H1 (cell line): Measurements from ENCODE around the gene RARA. TPM values are rescaled to one million over a fixed set of nuclear protein-coding genes. Genes with fewer than 3 reads are reported as not detected.

Experiments
- CTCF ChIA-PET: fragments of 300-600 bp; sonication (Branson Sonifier 250); formaldehyde crosslinking; loops from one replicate; lab custom pipeline; 2021; ENCODE audit not compliant: partially characterized antibody; lab: Charles Lee
- POLR2A ChIA-PET: fragments of 300-600 bp; sonication (Branson Sonifier 250); formaldehyde crosslinking; loops from one replicate; lab custom pipeline; 2021; ENCODE audit warnings: inconsistent platforms; ENCODE audit not compliant: partially characterized antibody; lab: Charles Lee
- DNase-seq, 2 experiments: peaks; one replicate each; pipeline versions ENCODE4 v3.0.0 to v3.0.0-alpha.2; 2010 to 2022; ENCODE audit warnings: low spot score in 2 of 2, low read depth in 1 of 2, mixed read lengths in 1 of 2
- FAIRE-seq: peaks from 2 replicates; lab custom pipeline; 2011; peaks lifted over from hg19 to GRCh38; lab: Jason Lieb, UNC
- H2AFZ ChIP-seq: 2 replicates; pipeline ENCODE4 v1.8.1; 2012; ENCODE audit warnings: low read length, inconsistent platforms
- H2AK5ac ChIP-seq: 2 replicates; pipeline ENCODE4 v1.6.1; 2013; ENCODE audit warnings: low read depth, low read length
- H2BK120ac ChIP-seq: replicated peaks from 2 replicates; pipeline ENCODE3; 2013; ENCODE audit warnings: low read depth, low read length, inconsistent platforms
- H2BK12ac ChIP-seq: 2 replicates; pipeline ENCODE4 v1.6.1; 2013; ENCODE audit warnings: low read depth, low read length
- H2BK15ac ChIP-seq: 2 replicates; pipeline ENCODE4 v1.6.1; 2013; ENCODE audit warnings: low read length
- H2BK20ac ChIP-seq: 2 replicates; pipeline ENCODE4 v1.6.1; 2013; ENCODE audit warnings: low read length
- H2BK5ac ChIP-seq: 2 replicates; pipeline ENCODE4 v1.6.1; 2013; ENCODE audit warnings: low read depth, low read length
- H3K14ac ChIP-seq: 2 replicates; pipeline ENCODE4 v1.6.1; 2013; ENCODE audit warnings: inconsistent platforms; ENCODE audit not compliant: insufficient read length
- H3K18ac ChIP-seq: 2 replicates; pipeline ENCODE4 v1.6.1; 2013; ENCODE audit warnings: low read length; ENCODE audit errors: extremely low read depth
- H3K23ac ChIP-seq: 2 replicates; pipeline ENCODE4 v1.6.1; 2013; ENCODE audit warnings: inconsistent platforms; ENCODE audit not compliant: insufficient read length
- H3K23me2 ChIP-seq: 2 replicates; pipeline ENCODE4 v1.6.1; 2013; ENCODE audit warnings: low read depth, low read length
- H3K27ac ChIP-seq: 2 replicates; pipeline ENCODE4 v1.6.1; 2011; ENCODE audit warnings: low read depth, low read length, inconsistent platforms
- H3K27me3 ChIP-seq, 4 experiments: replicated peaks in 1 of 4; 1 replicate in 1 of 4; 2 replicates in 3 of 4; pipeline versions ENCODE4 v1.6.1 to v1.8.1; 2011 to 2013; ENCODE audit warnings: low read length in 3 of 4, mild to moderate bottlenecking in 3 of 4, inconsistent platforms in 2 of 4, mixed read lengths in 2 of 4, moderate library complexity in 1 of 4; ENCODE audit not compliant: control insufficient read depth in 3 of 4, insufficient read depth in 3 of 4; ENCODE audit errors: extremely low read depth in 1 of 4
- H3K36me3 ChIP-seq, 4 experiments: 2 replicates each; pipeline versions ENCODE4 v1.6.1 to v1.8.1; 2011 to 2013; ENCODE audit warnings: mild to moderate bottlenecking in 4 of 4, low read length in 3 of 4, moderate library complexity in 2 of 4, control low read depth in 1 of 4, inconsistent platforms in 1 of 4; ENCODE audit not compliant: insufficient read depth in 4 of 4, control insufficient read depth in 2 of 4
- H3K4ac ChIP-seq: replicated peaks from 2 replicates; pipeline ENCODE3; 2013; ENCODE audit warnings: low read length, low read depth, mixed read lengths, inconsistent platforms; ENCODE audit not compliant: insufficient read length
- H3K4me1 ChIP-seq, 4 experiments: replicated peaks in 1 of 4; 1 replicate in 1 of 4; 2 replicates in 3 of 4; pipeline versions ENCODE4 v1.6.1 to v1.8.1; 2011 to 2013; ENCODE audit warnings: low read length in 3 of 4, inconsistent platforms in 2 of 4, mixed read lengths in 1 of 4; ENCODE audit not compliant: insufficient read depth in 4 of 4, control insufficient read depth in 3 of 4
- H3K4me2 ChIP-seq, 2 experiments: 2 replicates each; pipeline versions ENCODE4 v1.6.1 to v1.8.1; 2011 to 2013; ENCODE audit warnings: low read depth in 2 of 2, low read length in 2 of 2, control low read depth in 1 of 2, inconsistent platforms in 1 of 2, mild to moderate bottlenecking in 1 of 2; ENCODE audit not compliant: insufficient read depth in 1 of 2
- H3K4me3 ChIP-seq, 4 experiments: fragments of 200-600, 300-600 bp in 1 of 4; sonication (generic), shearing (Covaris generic), sonication (Bioruptor Twin) in 1 of 4; 2 replicates each; pipeline versions ENCODE4 v1.5.1 to v1.8.1; 2011 to 2016; ENCODE audit warnings: low read length in 4 of 4, low read depth in 3 of 4, control low read depth in 2 of 4, inconsistent platforms in 2 of 4, mild to moderate bottlenecking in 2 of 4, mixed read lengths in 1 of 4, moderate library complexity in 1 of 4; ENCODE audit not compliant: insufficient read depth in 2 of 4; ENCODE audit errors: extremely low read depth in 1 of 4
- H3K56ac ChIP-seq: replicated peaks from 2 replicates; pipeline ENCODE3; 2013; ENCODE audit warnings: low read depth, mild to moderate bottlenecking, mixed read lengths, low read length, inconsistent platforms; ENCODE audit not compliant: insufficient read length
- H3K79me1 ChIP-seq: 2 replicates; pipeline ENCODE4 v1.6.1; 2013; ENCODE audit warnings: low read depth, low read length, control low read depth
- H3K79me2 ChIP-seq, 2 experiments: 2 replicates each; pipeline versions ENCODE4 v1.6.1 to v1.8.1; 2012 to 2013; ENCODE audit warnings: low read length in 2 of 2, mild to moderate bottlenecking in 2 of 2, inconsistent platforms in 1 of 2; ENCODE audit not compliant: insufficient read depth in 2 of 2, control insufficient read depth in 1 of 2
- H3K9ac ChIP-seq, 4 experiments: replicated peaks in 1 of 4; 1 replicate in 1 of 4; 2 replicates in 3 of 4; pipeline versions ENCODE4 v1.6.1 to v1.8.1; 2011 to 2013; ENCODE audit warnings: low read depth in 3 of 4, low read length in 3 of 4, control low read depth in 2 of 4, mild to moderate bottlenecking in 2 of 4, moderate library complexity in 2 of 4, inconsistent platforms in 1 of 4; ENCODE audit errors: extremely low read depth in 1 of 4
- H3K9me3 ChIP-seq, 2 experiments: 2 replicates each; pipeline versions ENCODE4 v1.6.1 to v1.8.1; 2012 to 2013; ENCODE audit warnings: mild to moderate bottlenecking in 2 of 2, moderate library complexity in 2 of 2, control low read depth in 1 of 2, inconsistent platforms in 1 of 2, low read depth in 1 of 2, low read length in 1 of 2, mixed read lengths in 1 of 2; ENCODE audit not compliant: insufficient read depth in 2 of 2
- H4K20me1 ChIP-seq, 2 experiments: replicated peaks in 1 of 2; 2 replicates each; pipeline versions ENCODE3 to v1.8.1; 2011 to 2013; ENCODE audit warnings: inconsistent platforms in 2 of 2, low read length in 2 of 2, mild to moderate bottlenecking in 1 of 2; ENCODE audit not compliant: insufficient read depth in 2 of 2, control insufficient read depth in 1 of 2
- H4K5ac ChIP-seq: 2 replicates; pipeline ENCODE4 v1.6.1; 2013; ENCODE audit warnings: low read length, low read depth, mixed read lengths, inconsistent platforms; ENCODE audit not compliant: insufficient read length
- H4K8ac ChIP-seq: 2 replicates; pipeline ENCODE4 v1.8.0; 2013; ENCODE audit warnings: mild to moderate bottlenecking, moderate library complexity, low read length, inconsistent platforms; ENCODE audit not compliant: insufficient read depth; ENCODE audit errors: extremely low read depth
- H4K91ac ChIP-seq: replicated peaks from 2 replicates; pipeline ENCODE3; 2013; ENCODE audit warnings: low read length, mixed read lengths, inconsistent platforms; ENCODE audit not compliant: insufficient read length
- GTF2F1 ChIP-seq: IDR thresholded peaks from 2 replicates; pipeline ENCODE4 v1.6.1; 2012; ENCODE audit warnings: low read depth, low read length, improper control_type of control experiment, borderline replicate concordance
- JUN ChIP-seq: IDR thresholded peaks from 2 replicates; pipeline ENCODE4 v1.6.1; 2011; ENCODE audit warnings: low read depth, mild to moderate bottlenecking, improper control_type of control experiment, low read length
- KDM1A ChIP-seq: fragments of 200-600, 300-600 bp; sonication (generic); IDR thresholded peaks from 2 replicates; pipeline ENCODE4 v1.7.1; 2016; ENCODE audit warnings: mild to moderate bottlenecking, low read length, borderline replicate concordance
- TAF1 ChIP-seq: IDR thresholded peaks from 2 replicates; pipeline ENCODE4 v1.6.1; 2011; ENCODE audit warnings: mild to moderate bottlenecking, low read depth, low read length
- YY1 ChIP-seq: IDR thresholded peaks from 2 replicates; pipeline ENCODE4 v1.6.1; 2011; ENCODE audit warnings: low read depth, mild to moderate bottlenecking, low read length
- WGBS, 2 experiments: shearing (Covaris generic) in 1 of 2; methylation state at CpG; one replicate each; pipeline versions ENCODE4 v1.1.6 to v1.1.7; 2013 to 2015; ENCODE audit warnings: low lambda C conversion rate in 2 of 2, mixed read lengths in 2 of 2, inconsistent platforms in 1 of 2, low coverage in 1 of 2, missing lambda C conversion rate in 1 of 2; ENCODE audit not compliant: insufficient replicate concordance in 2 of 2, insufficient coverage in 1 of 2, insufficient read length in 1 of 2; ENCODE audit errors: extremely low coverage in 1 of 2, missing lambda C conversion rate in 1 of 2; 5-methylcytosine and 5-hydroxymethylcytosine counted together
- polyA plus RNA-seq, 7 experiments: library from polyadenylated mRNA; depleted of rRNA in 3 of 7; stranded (reverse) in 5 of 7; unstranded in 2 of 7; fragments of >200 nt in 5 of 7; fragments of 200-250 nt in 2 of 7; gene quantifications; 1 replicate in 5 of 7; 2 replicates in 1 of 7; 4 replicates in 1 of 7; pipeline versions ENCODE4 v1.2.1 to v1.2.3, GENCODE V29; 2011 to 2013; ENCODE audit warnings: missing spikeins in 2 of 7, mixed read lengths in 2 of 7
- total RNA-seq: library from RNA; stranded (reverse); fragmentation: NEBNext Ultra II Directional; extraction: Animal tissue kit (Norgen Biotek cat#: 25700); gene quantifications from 2 replicates; pipeline ENCODE4 v1.2.1, GENCODE V29; 2021
- TF ChIP-seq, protein P1 (sequence below): IDR thresholded peaks from 2 replicates; pipeline ENCODE4 v1.6.1; 2012; ENCODE audit warnings: inconsistent platforms

RARA gene
- total and polyA plus RNA-seq, 2 of the 8 experiments (the other 6 are each of a cell fraction or from before 2014, with no cell fraction given) = 4.4 to 16.5 TPM

DNA sequence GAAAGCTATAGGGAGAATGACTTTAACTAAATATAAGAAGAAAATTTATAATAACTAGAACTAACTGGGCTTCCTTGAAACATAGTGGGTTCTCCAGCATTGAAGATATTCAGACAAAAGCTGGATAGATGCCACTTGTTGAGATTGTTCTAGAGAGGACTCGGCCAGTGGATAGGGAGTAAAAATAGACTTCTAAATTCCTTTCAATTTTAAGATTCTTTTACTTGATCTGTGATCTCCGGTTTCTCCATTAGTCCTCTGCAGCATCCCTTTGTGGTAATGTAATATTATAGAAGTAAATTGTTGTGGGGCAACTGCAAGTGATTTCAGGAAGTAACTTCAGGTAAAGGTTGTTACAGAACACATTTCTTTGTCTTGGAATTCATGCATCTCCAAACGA, 10.3 kb upstream of the RARA start:
- TF ChIP-seq JUN = no peak
- no peak for TF ChIP-seq YY1
- no peak for TF ChIP-seq KDM1A
- no peak for TF ChIP-seq TAF1
- no peak for TF ChIP-seq GTF2F1
- TF ChIP-seq, protein P1, sequence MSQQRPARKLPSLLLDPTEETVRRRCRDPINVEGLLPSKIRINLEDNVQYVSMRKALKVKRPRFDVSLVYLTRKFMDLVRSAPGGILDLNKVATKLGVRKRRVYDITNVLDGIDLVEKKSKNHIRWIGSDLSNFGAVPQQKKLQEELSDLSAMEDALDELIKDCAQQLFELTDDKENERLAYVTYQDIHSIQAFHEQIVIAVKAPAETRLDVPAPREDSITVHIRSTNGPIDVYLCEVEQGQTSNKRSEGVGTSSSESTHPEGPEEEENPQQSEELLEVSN = no peak
- H3K56ac ChIP-seq = no peak overlapping the region
- H4K91ac ChIP-seq = no peak overlapping the region
- H4K20me1 ChIP-seq = peaks cover 3% of the 10 kb centered on the region in 2 experiments
- 96% methylated on average over 3 of the region's 3 CpGs; no CpG with 5 or more reads in 1 of the 2 experiments for WGBS, 2 experiments
- H3K18ac ChIP-seq = no peak overlapping the region
- CTCF ChIA-PET = interaction anchor here (0.8 to 39.2 kb wide), 5 partner anchors 9 to 185 kb away, joined by 3 to 1198 read pairs (median 7); partner anchors contain the start of gene GJD3
- no peak overlapping the region for H4K8ac ChIP-seq
- no peak overlapping the region for H3K9ac ChIP-seq
- no peak overlapping the region for H2BK15ac ChIP-seq
- H2AFZ ChIP-seq = no peak overlapping the region
- DNase-seq = no peak
- no peak for FAIRE-seq
- peaks cover 42 to 94% (median 78%) of the 10 kb centered on the region in 4 experiments for H3K36me3 ChIP-seq
- H2AK5ac ChIP-seq = no peak overlapping the region
- no peak overlapping the region for H3K27ac ChIP-seq
- no peaks in the 10 kb centered on the region for H3K9me3 ChIP-seq
- no peaks in the 10 kb centered on the region for H3K79me1 ChIP-seq
- POLR2A ChIA-PET = interaction anchor here (0.6 to 31.2 kb wide), 6 partner anchors 3 to 97 kb away, joined by 3 to 570 read pairs (median 273); partner anchors contain the start of genes CDC6, GJD3 and RARA
- H3K4me3 ChIP-seq = no peak overlapping the region
- H2BK20ac ChIP-seq = no peak overlapping the region
- peaks cover 0 to 6% (median 4%) of the 10 kb centered on the region in 4 experiments; a peak in 5 of 7 replicates for H3K4me1 ChIP-seq
- no peaks in the 10 kb centered on the region for H3K23me2 ChIP-seq
- H3K23ac ChIP-seq = no peak overlapping the region
- H3K14ac ChIP-seq = no peak overlapping the region
- peaks cover 0 to 1% (median 0%) of the 10 kb centered on the region in 4 experiments; a peak in 1 of 7 replicates for H3K27me3 ChIP-seq
- no peak overlapping the region for H4K5ac ChIP-seq
- H3K4ac ChIP-seq = no peak overlapping the region
- no peak overlapping the region for H2BK12ac ChIP-seq
- no peak overlapping the region for H3K4me2 ChIP-seq
- no peak overlapping the region for H2BK5ac ChIP-seq
- H2BK120ac ChIP-seq = no peak overlapping the region
- H3K79me2 ChIP-seq = peaks cover 0 to 10% of the 10 kb centered on the region in 2 experiments; a peak in 2 of 4 replicates
